ENCODE results near the gene CELF5.

Gene CELF5

DNA sequence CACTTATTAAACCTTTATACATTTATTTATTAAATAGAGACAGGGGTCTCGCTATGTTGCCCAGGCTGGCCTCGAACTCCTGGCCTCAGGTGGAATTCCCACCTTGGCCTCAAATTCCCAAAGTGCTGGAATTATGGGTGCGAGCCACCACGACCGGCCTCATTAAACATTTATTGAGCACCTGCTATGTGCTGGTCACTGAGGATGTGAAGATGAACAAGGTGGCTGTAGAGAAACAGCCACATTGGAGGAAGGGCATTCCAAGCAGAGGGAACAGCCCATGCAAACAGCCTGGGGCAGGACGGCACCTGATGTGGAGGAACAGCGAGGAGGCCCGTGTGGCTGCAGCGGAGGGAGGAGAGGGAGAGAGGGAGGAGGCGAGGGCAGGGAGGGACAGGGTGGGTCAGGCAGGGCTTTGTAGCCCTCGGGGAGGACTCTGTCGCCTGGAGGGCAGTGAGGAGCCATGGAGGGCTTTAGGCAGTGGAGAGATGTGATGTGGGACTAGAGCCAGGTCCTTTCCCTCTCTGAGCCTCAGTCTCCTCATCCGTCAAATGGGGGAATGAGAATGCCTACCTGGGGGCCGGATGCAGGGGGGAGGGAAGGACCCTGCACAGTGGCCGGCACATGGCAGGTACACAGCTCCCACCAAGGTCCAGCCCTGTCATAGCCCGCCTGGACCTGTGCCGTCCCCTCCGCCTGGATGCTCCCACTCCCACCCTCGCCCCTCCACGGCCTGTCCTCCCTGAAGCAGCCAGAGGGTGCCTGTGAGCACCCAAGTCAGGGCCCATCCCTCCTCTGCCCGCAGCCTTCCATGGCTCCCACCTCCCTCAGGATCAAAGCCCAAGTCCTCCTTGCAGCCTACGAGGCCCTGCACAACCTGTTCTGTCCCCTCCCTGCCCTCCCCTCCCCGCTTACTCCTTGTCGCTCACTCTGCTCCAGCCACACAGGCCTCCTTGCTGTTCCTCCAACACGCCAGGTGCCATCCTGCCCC, 120.4 kb downstream of the CELF5 start:
- no peak for DNase-seq (ENCODE audit: low spot score)

- no peak for DNase-seq (ENCODE audit: low spot score)
These were observed 121.5 kb downstream of the CELF5 start for GRCh38 chr19:3345850-3346460.

Data from hepatic stellate cell (primary cell).